GM12878 (cell line): ENCODE data around the gene SORBS2. TPM values are rescaled to one million over a fixed set of nuclear protein-coding genes. Genes with fewer than 3 reads are reported as not detected.

ENCODE experiments used
- ATAC-seq: fragments of 200-7000 bp; cut with Tn5 transposase; 3 replicates; pipeline ENCODE4 v1.9.1; 2020; ENCODE audit warnings: mild to moderate bottlenecking, moderate library complexity
- BruUV-seq: library from RNA; stranded (reverse); fragments of 400-500 nt; replicated peaks from 2 replicates; lab custom pipeline; 2021; lab: Mats Ljungman, UMichigan
- CTCF ChIA-PET: fragments of 300-600 bp; sonication (Branson Sonifier 250); formaldehyde crosslinking; extraction: SDS; loops from one replicate; lab custom pipeline; 2021; ENCODE audit warnings: inconsistent platforms; lab: Yijun Ruan, JAX
- POLR2A ChIA-PET: fragments of 350-600 bp; formaldehyde crosslinking; extraction: SDS; loops from one replicate; lab custom pipeline; 2021; ENCODE audit warnings: inconsistent platforms; lab: Charles Lee
- RAD21 ChIA-PET: fragments of 300-600 bp; sonication (Branson Sonifier 250); formaldehyde crosslinking; loops from one replicate; lab custom pipeline; 2023; ENCODE audit warnings: antibody characterized with exemption; ENCODE audit not compliant: unreplicated experiment; lab: Charles Lee
- SMC1A ChIA-PET: fragments of 300-600 bp; sonication (Branson Sonifier 250); formaldehyde crosslinking; loops from one replicate; lab custom pipeline; 2023; ENCODE audit not compliant: unreplicated experiment, uncharacterized antibody; lab: Charles Lee
- DNase-seq: peaks from one replicate; pipeline ENCODE4 v3.0.0-alpha.2; 2011; ENCODE audit warnings: low read depth, low spot score
- FAIRE-seq: peaks from 3 replicates; lab custom pipeline; 2011; peaks lifted over from hg19 to GRCh38; lab: Jason Lieb, UNC
- H2AFZ ChIP-seq: 2 replicates; pipeline ENCODE4 v1.6.0; 2011; ENCODE audit warnings: low read depth, low read length, control low read depth; ENCODE audit not compliant: control insufficient read depth
- H3K27ac ChIP-seq: 2 replicates; pipeline ENCODE4 v1.5.1; 2011; ENCODE audit warnings: control low read depth; ENCODE audit not compliant: control insufficient read depth, insufficient read depth
- H3K27me3 ChIP-seq, 2 experiments: replicated peaks in 1 of 2; 2 replicates each; pipeline versions ENCODE4 v1.6.0 to v1.6.1; 2011; ENCODE audit warnings: low read length in 1 of 2; ENCODE audit not compliant: control insufficient read depth in 2 of 2, insufficient read depth in 2 of 2
- H3K36me3 ChIP-seq, 2 experiments: 2 replicates each; pipeline ENCODE4 v1.5.1; 2011; ENCODE audit warnings: low read length in 1 of 2; ENCODE audit not compliant: control insufficient read depth in 2 of 2, insufficient read depth in 2 of 2
- H3K4me1 ChIP-seq: 2 replicates; pipeline ENCODE4 v1.6.1; 2011; ENCODE audit warnings: mild to moderate bottlenecking, low read length, moderate library complexity, mixed read lengths; ENCODE audit not compliant: control insufficient read depth, insufficient read depth
- H3K4me2 ChIP-seq: 2 replicates; pipeline ENCODE4 v1.6.0; 2011; ENCODE audit warnings: control low read depth; ENCODE audit not compliant: control insufficient read depth, insufficient read depth
- H3K4me3 ChIP-seq: fragments of 200-600 bp; sonication (generic); 2 replicates; pipeline ENCODE4 v1.5.1; 2016
- H3K79me2 ChIP-seq: 2 replicates; pipeline ENCODE4 v1.6.0; 2011; ENCODE audit warnings: low read length; ENCODE audit not compliant: control insufficient read depth, insufficient read depth
- H3K9ac ChIP-seq: 2 replicates; pipeline ENCODE4 v1.8.0; 2011; ENCODE audit warnings: low read length, control low read depth, mixed read lengths; ENCODE audit not compliant: control insufficient read depth, insufficient read depth
- H3K9me3 ChIP-seq: replicated peaks from 3 replicates; pipeline ENCODE4 v1.5.1; 2011; ENCODE audit warnings: mild to moderate bottlenecking, low read length; ENCODE audit not compliant: control insufficient read depth, insufficient read depth
- H4K20me1 ChIP-seq: 2 replicates; pipeline ENCODE4 v1.6.0; 2011; ENCODE audit not compliant: control insufficient read depth, insufficient read depth
- CHD2 ChIP-seq: IDR thresholded peaks from 2 replicates; pipeline ENCODE4 v1.6.1; 2011; ENCODE audit warnings: low read depth, low read length, improper control_type of control experiment, borderline replicate concordance
- CHD4 ChIP-seq: fragments of 200-600 bp; sonication (generic); IDR thresholded peaks from 2 replicates; pipeline ENCODE4 v1.6.1; 2016; ENCODE audit warnings: mild to moderate bottlenecking
- EED ChIP-seq: sonication (generic); IDR thresholded peaks from 2 replicates; pipeline ENCODE4 v1.6.1; 2016; ENCODE audit warnings: antibody characterized with exemption, low read depth
- FOS ChIP-seq: IDR thresholded peaks from 3 replicates; pipeline ENCODE4 v1.6.1; 2011; ENCODE audit warnings: borderline replicate concordance; ENCODE audit not compliant: insufficient read length; ENCODE audit errors: extremely low read depth
- HDGF ChIP-seq: fragments of 450-650 bp; IDR thresholded peaks from 2 replicates; pipeline ENCODE4 v1.6.1; 2016; ENCODE audit warnings: antibody characterized with exemption
- MTA3 ChIP-seq: IDR thresholded peaks from 2 replicates; pipeline ENCODE4 v1.6.1; 2012; ENCODE audit warnings: low read length, inconsistent platforms, borderline replicate concordance
- NR2F1 ChIP-seq: fragments of 450-650 bp; conservative IDR thresholded peaks from 2 replicates; pipeline ENCODE4 v1.6.1; 2017; ENCODE audit warnings: mild to moderate bottlenecking
- RB1 ChIP-seq: fragments of 450-650 bp; formaldehyde crosslinking; IDR thresholded peaks from 2 replicates; pipeline ENCODE4 v1.6.1; 2017; ENCODE audit warnings: mild to moderate bottlenecking, borderline replicate concordance
- RELA ChIP-seq: fragments of 450-650 bp; IDR thresholded peaks from 2 replicates; pipeline ENCODE4 v1.8.0; 2014; ENCODE audit warnings: borderline replicate concordance; ENCODE audit not compliant: partially characterized antibody
- SP1 ChIP-seq: IDR thresholded peaks from one replicate; pipeline ENCODE4 v1.6.1; 2011; ENCODE audit warnings: low read depth, low read length
- STAT1 ChIP-seq: fragments of 450-650 bp; conservative IDR thresholded peaks from 2 replicates; pipeline ENCODE4 v1.6.1; 2014; ENCODE audit warnings: antibody characterized with exemption, mild to moderate bottlenecking
- TCF12 ChIP-seq: IDR thresholded peaks from 2 replicates; pipeline ENCODE4 v1.6.1; 2011; ENCODE audit warnings: low read depth, mild to moderate bottlenecking, low read length
- ZNF217 ChIP-seq: fragments of 450-650 bp; IDR thresholded peaks from 2 replicates; pipeline ENCODE4 v1.6.1; 2017; ENCODE audit warnings: antibody characterized with exemption, mild to moderate bottlenecking
- ZNF687 ChIP-seq: fragments of 450-650 bp; IDR thresholded peaks from 2 replicates; pipeline ENCODE4 v1.6.1; 2017; ENCODE audit warnings: mild to moderate bottlenecking, moderate library complexity
- WGBS: methylation state at CpG from one replicate; pipeline ENCODE4 v1.1.6; 2016; ENCODE audit warnings: low lambda C conversion rate; ENCODE audit not compliant: insufficient replicate concordance, insufficient coverage; ENCODE audit errors: missing lambda C conversion rate; 5-methylcytosine and 5-hydroxymethylcytosine counted together
- in situ Hi-C: fragments of 300-500 bp; cut with MboI; formaldehyde crosslinking; loops from 9 replicates; pipeline ENCODE4 v1.14.3; 2018; ENCODE audit warnings: mixed read lengths
- intact Hi-C: fragments of 100-400 bp; cut with micrococcal nuclease; formaldehyde crosslinking; loops from one replicate; pipeline ENCODE4 v1.14.2; 2022; ENCODE audit not compliant: unreplicated experiment
- polyA plus RNA-seq, 11 experiments: library from polyadenylated mRNA; depleted of rRNA in 4 of 11; unstranded in 6 of 11; stranded (reverse) in 5 of 11; fragments of >200 nt; fragmentation: Nextera tagmentation in 4 of 11; fragmentation: Illumina TruSeq in 1 of 11; extraction: Ambion mirVana in 4 of 11; extraction: Trizol in 1 of 11; gene quantifications; 1 replicate in 1 of 11; 2 replicates in 10 of 11; pipeline versions ENCODE4 v1.2.1 to v1.2.3, GENCODE V29; 2011 to 2016; ENCODE audit warnings: inconsistent platforms in 2 of 11, missing spikeins in 2 of 11, low read depth in 1 of 11
- total RNA-seq, 4 experiments: library from RNA; depleted of rRNA in 3 of 4; stranded (reverse); fragments of >200 nt in 3 of 4; fragmentation: Illumina TruSeq in 1 of 4; extraction: Trizol in 1 of 4; gene quantifications; 2 replicates each; pipeline versions ENCODE4 v1.2.1 to v1.2.3, GENCODE V29; 2013 to 2021

The SORBS2 gene
- total and polyA plus RNA-seq, 10 of the 15 experiments (the other 5 are each of a cell fraction or from before 2014, with no cell fraction given) = 0.06 to 3.0 (median 0.79) TPM

- H2AFZ ChIP-seq = no peak overlapping the region
- 29% methylated on average over 5 of the region's 5 CpGs for WGBS
- H3K27ac ChIP-seq = no peak overlapping the region
- no peaks in the 10 kb centered on the region for H3K27me3 ChIP-seq
- RAD21 ChIA-PET = no interaction called here
- TF ChIP-seq ZNF217 (no peak), RB1 (no peak), SP1 (no peak), FOS (no peak), NR2F1 (no peak), RELA (no peak), MTA3 (no peak), EED (no peak), CHD2 (no peak), HDGF (no peak), CHD4 (no peak), TCF12 (no peak), STAT1 (no peak), ZNF687 (no peak)
- TF ChIP-seq, all 136 proteins: peak for 0
- no peak for ATAC-seq
- H3K36me3 ChIP-seq = no peaks in the 10 kb centered on the region
- no peak overlapping the region for H3K4me2 ChIP-seq
- ChIA-PET SMC1A (no interaction called here), POLR2A (no interaction called here), CTCF (no interaction called here)
- no peak for DNase-seq
- H3K79me2 ChIP-seq = no peaks in the 10 kb centered on the region
- FAIRE-seq = no peak
- no peak overlapping the region for H3K9ac ChIP-seq
- intact Hi-C loops (no loop called here), in situ Hi-C loops (no loop called here)
- no TSS peak for BruUV-seq
- no peaks in the 10 kb centered on the region; the same call in 2 of the 3 replicates for H3K9me3 ChIP-seq
- H3K4me1 ChIP-seq = peaks cover 3% of the 10 kb centered on the region; the same call in 1 of the 2 replicates
- no peak overlapping the region for H3K4me3 ChIP-seq
- H4K20me1 ChIP-seq = no peaks in the 10 kb centered on the region
Measured at GRCh38 chr4:185774845-185775680, 36.9 kb downstream of the SORBS2 start.
